WTC11 (cell line): ENCODE data around the gene APOL6. TPM values are rescaled to one million over a fixed set of nuclear protein-coding genes. Genes with fewer than 3 reads are reported as not detected.

Experiments
- ATAC-seq: fragments of 200-7000 bp; cut with Tn5 transposase; 2 replicates; pipeline ENCODE4 v1.10.0; 2021; ENCODE audit warnings: mild to moderate bottlenecking, moderate library complexity
- CTCF ChIA-PET: fragments of 300-600 bp; sonication (Branson Sonifier 250); formaldehyde crosslinking; loops from one replicate; lab custom pipeline; 2021; ENCODE audit warnings: antibody characterized with exemption; lab: Charles Lee
- POLR2A ChIA-PET: fragments of 350-600 bp; sonication (Branson Sonifier 250); formaldehyde crosslinking; loops from one replicate; lab custom pipeline; 2021; ENCODE audit warnings: antibody characterized with exemption; lab: Charles Lee
- DNase-seq: peaks from one replicate; pipeline ENCODE4 v3.0.0; 2021; ENCODE audit warnings: low spot score
- H3K27ac Mint-ChIP-seq: 2 replicates; pipeline ENCODE4 v1.8.0; 2021; ENCODE audit warnings: mixed read lengths
- H3K27me3 Mint-ChIP-seq: 2 replicates; pipeline ENCODE4 v1.8.0; 2021; ENCODE audit warnings: low read depth, mild to moderate bottlenecking, moderate library complexity, mixed read lengths
- H3K36me3 Mint-ChIP-seq: 2 replicates; pipeline ENCODE4 v1.8.0; 2021; ENCODE audit warnings: mixed read lengths
- H3K4me1 Mint-ChIP-seq: 2 replicates; pipeline ENCODE4 v1.8.0; 2022; ENCODE audit warnings: mixed read lengths
- H3K4me3 Mint-ChIP-seq: 2 replicates; pipeline ENCODE4 v1.8.0; 2021; ENCODE audit warnings: mild to moderate bottlenecking, moderate library complexity, mixed read lengths
- H3K9me3 Mint-ChIP-seq: 2 replicates; pipeline ENCODE4 v1.8.0; 2021; ENCODE audit warnings: mixed read lengths
- ATF1 ChIP-seq: sonication (generic); formaldehyde crosslinking; IDR thresholded peaks from 2 replicates; pipeline ENCODE4 v1.8.1; 2023; ENCODE audit warnings: mild to moderate bottlenecking, moderate library complexity, missing genetic modification reagents
- ATF6 ChIP-seq: sonication (generic); formaldehyde crosslinking; IDR thresholded peaks from 2 replicates; pipeline ENCODE4 v1.8.1; 2023; ENCODE audit warnings: mild to moderate bottlenecking, missing genetic modification reagents
- E2F4 ChIP-seq: sonication (generic); formaldehyde crosslinking; IDR thresholded peaks from 2 replicates; pipeline ENCODE4 v1.8.1; 2022; ENCODE audit warnings: low read depth, mild to moderate bottlenecking, moderate library complexity, missing genetic modification reagents, borderline replicate concordance
- HMGXB4 ChIP-seq: sonication (generic); formaldehyde crosslinking; IDR thresholded peaks from 2 replicates; pipeline ENCODE4 v1.8.1; 2023; ENCODE audit warnings: mild to moderate bottlenecking, moderate library complexity, missing genetic modification reagents
- IRF1 ChIP-seq: sonication (generic); formaldehyde crosslinking; IDR thresholded peaks from 2 replicates; pipeline ENCODE4 v1.8.0; 2023; ENCODE audit warnings: missing genetic modification reagents
- IRF2 ChIP-seq: sonication (generic); formaldehyde crosslinking; IDR thresholded peaks from 2 replicates; pipeline ENCODE4 v1.8.0; 2022; ENCODE audit warnings: low read depth, missing genetic modification reagents, borderline replicate concordance
- NFYB ChIP-seq: sonication (generic); formaldehyde crosslinking; conservative IDR thresholded peaks from 2 replicates; pipeline ENCODE4 v1.8.0; 2022; ENCODE audit warnings: low read depth, missing genetic modification reagents
- RELA ChIP-seq: sonication (generic); formaldehyde crosslinking; IDR thresholded peaks from 2 replicates; pipeline ENCODE4 v1.8.1; 2022; ENCODE audit warnings: missing genetic modification reagents, mild to moderate bottlenecking, borderline replicate concordance
- RORB ChIP-seq: fragments of 250-450 bp; sonication (Bioruptor Pico); IDR thresholded peaks from 2 replicates; pipeline ENCODE4 v1.9.0; 2021; ENCODE audit warnings: mild to moderate bottlenecking
- SMAD4 ChIP-seq: sonication (generic); formaldehyde crosslinking; IDR thresholded peaks from 2 replicates; pipeline ENCODE4 v1.8.0; 2022; ENCODE audit warnings: mild to moderate bottlenecking, missing genetic modification reagents
- SP1 ChIP-seq: sonication (generic); formaldehyde crosslinking; conservative IDR thresholded peaks from 2 replicates; pipeline ENCODE4 v1.8.1; 2022; ENCODE audit warnings: missing genetic modification reagents
- STAT6 ChIP-seq: sonication (generic); formaldehyde crosslinking; conservative IDR thresholded peaks from 2 replicates; pipeline ENCODE4 v1.8.1; 2023; ENCODE audit warnings: mild to moderate bottlenecking, low read depth, missing genetic modification reagents, moderate library complexity
- TEAD1 ChIP-seq: sonication (generic); formaldehyde crosslinking; IDR thresholded peaks from 2 replicates; pipeline ENCODE4 v1.8.0; 2022; ENCODE audit warnings: mild to moderate bottlenecking, missing genetic modification reagents
- ZNF317 ChIP-seq: sonication (generic); formaldehyde crosslinking; IDR thresholded peaks from 2 replicates; pipeline ENCODE4 v1.8.1; 2023; ENCODE audit warnings: low read depth, mild to moderate bottlenecking, moderate library complexity, missing genetic modification reagents, borderline replicate concordance
- ZNF425 ChIP-seq: fragments of 250-450 bp; sonication (Bioruptor Pico); conservative IDR thresholded peaks from 2 replicates; pipeline ENCODE4 v1.9.0; 2021; ENCODE audit warnings: mild to moderate bottlenecking
- ZNF512 ChIP-seq: sonication (generic); formaldehyde crosslinking; IDR thresholded peaks from 2 replicates; pipeline ENCODE4 v1.8.1; 2022; ENCODE audit warnings: missing genetic modification reagents, borderline replicate concordance
- ZNF532 ChIP-seq: fragments of 250-450 bp; sonication (Bioruptor Pico); IDR thresholded peaks from 2 replicates; pipeline ENCODE4 v1.9.0; 2021; ENCODE audit warnings: mild to moderate bottlenecking, borderline replicate concordance
- total RNA-seq: library from RNA; stranded (reverse); gene quantifications from 3 replicates; pipeline ENCODE4 v1.2.3, GENCODE V29; 2021

Gene APOL6
- total RNA-seq, 1 experiment from 2014 or later = 0.17 TPM

GRCh38 chr22:35649636-35650250 is 1.5 kb downstream of the APOL6 start:
- POLR2A ChIA-PET = no interaction called here
- H3K27ac Mint-ChIP-seq = no peak overlapping the region

More at GRCh38 chr22:35649636-35650250, 1.5 kb downstream of the APOL6 start:
- Mint-ChIP-seq H3K9me3 (peaks cover 8% of the 10 kb centered on the region), H3K27me3 (peaks cover 9% of the 10 kb centered on the region), H3K4me3 (no peak overlapping the region), H3K36me3 (peaks cover 3% of the 10 kb centered on the region), H3K4me1 (peaks cover 12% of the 10 kb centered on the region)
- ATAC-seq = no peak
- no peak for DNase-seq
- no peak for TF ChIP-seq ATF6
- TF ChIP-seq ZNF425 = no peak
- TF ChIP-seq ZNF512 = no peak
- no peak for TF ChIP-seq ZNF532 (CRISPR knock-in tag)
- TF ChIP-seq SMAD4 = no peak
- TF ChIP-seq SP1 (CRISPR knock-in tag) = no peak
- no peak for TF ChIP-seq ATF1 (CRISPR knock-in tag)
- no peak for TF ChIP-seq RORB
- no peak for TF ChIP-seq E2F4
- TF ChIP-seq IRF2 (CRISPR knock-in tag) = no peak
- no peak for TF ChIP-seq HMGXB4
- TF ChIP-seq STAT6 (CRISPR knock-in tag) = no peak
- TF ChIP-seq TEAD1 (CRISPR knock-in tag) = no peak
- TF ChIP-seq NFYB (CRISPR knock-in tag) = no peak
- TF ChIP-seq RELA (CRISPR knock-in tag) = no peak
- TF ChIP-seq ZNF317 (CRISPR knock-in tag) = no peak
- TF ChIP-seq IRF1 (CRISPR knock-in tag) = no peak
- CTCF ChIA-PET = interaction anchor here (1.2 kb wide), 1 partner anchor 18 kb away, joined by 4 read pairs; no protein-coding TSS in a partner anchor
